Panc1 (cell line): ENCODE results near the gene DUSP16. TPM values are rescaled to one million over a fixed set of nuclear protein-coding genes. Genes with fewer than 3 reads are reported as not detected.

ENCODE experiments used
- ATAC-seq: fragments of 200-7000 bp; cut with Tn5 transposase; 2 replicates; pipeline ENCODE4 v1.9.1; 2020; ENCODE audit warnings: mild to moderate bottlenecking, moderate library complexity
- BruUV-seq: library from RNA; stranded (reverse); fragments of 400-500 nt; replicated peaks from 2 replicates; lab custom pipeline; 2021; lab: Mats Ljungman, UMichigan
- CTCF ChIA-PET: fragments of 300-600 bp; sonication (Branson Sonifier 250); formaldehyde crosslinking; loops from one replicate; lab custom pipeline; 2022; ENCODE audit warnings: antibody characterized with exemption; lab: Charles Lee
- POLR2A ChIA-PET: fragments of 300-600 bp; sonication (Branson Sonifier 250); formaldehyde crosslinking; loops from one replicate; lab custom pipeline; 2022; ENCODE audit warnings: antibody characterized with exemption; lab: Charles Lee
- DNase-seq: peaks from one replicate; pipeline ENCODE4 v3.0.0-alpha.2; 2010; ENCODE audit warnings: low read depth, low spot score
- H3K27ac ChIP-seq: 2 replicates; pipeline ENCODE4 v1.5.1; 2011; ENCODE audit warnings: mild to moderate bottlenecking, low read length, inconsistent platforms
- H3K27me3 ChIP-seq: fragments of 200-500 bp; sonication (Bioruptor generic); 2 replicates; pipeline ENCODE4 v1.6.0; 2014; ENCODE audit warnings: low read length, inconsistent platforms; ENCODE audit not compliant: control insufficient read depth, insufficient read depth
- H3K36me3 ChIP-seq: fragments of 200-500 bp; sonication (Bioruptor generic); 2 replicates; pipeline ENCODE4 v1.5.1; 2014; ENCODE audit warnings: inconsistent platforms, mild to moderate bottlenecking, low read length, moderate library complexity; ENCODE audit not compliant: control insufficient read depth, insufficient read depth
- H3K4me1 ChIP-seq: 2 replicates; pipeline ENCODE4 v1.5.1; 2011; ENCODE audit warnings: inconsistent platforms, mild to moderate bottlenecking, low read length, moderate library complexity; ENCODE audit not compliant: control insufficient read depth, insufficient read depth
- H3K4me3 ChIP-seq, 2 experiments: 2 replicates each; pipeline ENCODE4 v1.5.1; 2011 to 2012; ENCODE audit warnings: low read depth in 2 of 2, low read length in 2 of 2, mild to moderate bottlenecking in 2 of 2, inconsistent platforms in 1 of 2, moderate library complexity in 1 of 2
- H3K9me3 ChIP-seq: fragments of 200-500 bp; sonication (Bioruptor generic); 2 replicates; pipeline ENCODE4 v1.5.1; 2014; ENCODE audit warnings: low read depth, mild to moderate bottlenecking, inconsistent platforms, low read length, moderate library complexity; ENCODE audit not compliant: control insufficient read depth, insufficient read depth
- POLR2AphosphoS5 ChIP-seq: IDR thresholded peaks from 2 replicates; pipeline ENCODE4 v1.6.1; 2012; ENCODE audit warnings: mild to moderate bottlenecking, low read depth, low read length, moderate library complexity
- SIN3A ChIP-seq: IDR thresholded peaks from 2 replicates; pipeline ENCODE4 v1.6.1; 2012; ENCODE audit warnings: low read depth, mild to moderate bottlenecking, low read length, moderate library complexity, borderline replicate concordance; ENCODE audit not compliant: insufficient read depth
- TCF7L2 ChIP-seq: IDR thresholded peaks from 2 replicates; pipeline ENCODE4 v1.6.1; 2011; ENCODE audit warnings: mild to moderate bottlenecking, low read depth, low read length, inconsistent platforms
- in situ Hi-C: cut with HindIII; loops from 2 replicates; pipeline ENCODE4 v1.10.0; 2016; ENCODE audit warnings: low sequenced_read_pairs, low pct_unique_long_range_greater_than_20kb
- intact Hi-C: fragments of 100-400 bp; cut with micrococcal nuclease; formaldehyde crosslinking; loops from one replicate; pipeline ENCODE4 v1.10.0; 2022; ENCODE audit not compliant: unreplicated experiment
- total RNA-seq: library from RNA; stranded (reverse); gene quantifications from one replicate; pipeline ENCODE4 v1.2.1, GENCODE V29; 2021; ENCODE audit not compliant: unreplicated experiment
- TF ChIP-seq, protein P1 (sequence below): fragments of 450-650 bp; IDR thresholded peaks from 2 replicates; pipeline ENCODE4 v1.5.1; 2017; ENCODE audit warnings: mild to moderate bottlenecking
- TF ChIP-seq, protein P2 (sequence below), 2 experiments: IDR thresholded peaks; 2 replicates each; pipeline ENCODE4 v1.6.1; 2011 to 2012; ENCODE audit warnings: low read depth in 2 of 2, control low read depth in 1 of 2, low read length in 1 of 2, mild to moderate bottlenecking in 1 of 2, moderate library complexity in 1 of 2; ENCODE audit not compliant: insufficient read depth in 1 of 2

DUSP16 gene
- total RNA-seq, 1 experiment from 2014 or later: 12.9 TPM

DNA sequence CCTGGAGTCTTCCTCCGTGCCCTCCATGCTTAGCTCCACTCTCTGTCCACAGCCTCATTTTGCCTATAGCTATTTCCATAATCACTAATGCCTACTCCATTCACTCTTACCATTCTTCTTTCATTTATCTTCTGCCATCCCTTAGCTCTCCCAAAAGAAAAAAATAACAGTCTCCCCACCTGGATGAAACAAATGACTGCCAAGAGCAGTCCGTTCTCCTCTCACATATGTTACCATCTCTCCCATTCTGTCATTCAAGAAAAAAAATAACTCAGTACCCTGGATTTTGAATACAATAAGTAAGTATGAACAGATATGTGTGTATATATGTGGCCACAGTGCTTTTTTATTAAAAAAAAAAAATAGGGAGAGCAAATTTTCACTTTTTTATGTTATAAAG is 13.2 kb downstream of the DUSP16 start:
- H3K4me3 ChIP-seq: no peak overlapping the region
- in situ Hi-C loops: no loop called here
- BruUV-seq: no TSS peak

GRCh38 chr12:12548713-12549112 is 13.9 kb downstream of the DUSP16 start:
- intact Hi-C loops (no loop called here), in situ Hi-C loops (no loop called here)
- no peak for ATAC-seq
- no peak for DNase-seq
- CTCF ChIA-PET: no interaction called here
- no peaks in the 10 kb centered on the region for H3K4me1 ChIP-seq
- no peaks in the 10 kb centered on the region for H3K27me3 ChIP-seq
- POLR2A ChIA-PET: no interaction called here
- no peaks in the 10 kb centered on the region for H3K9me3 ChIP-seq
- no peak for TF ChIP-seq POLR2AphosphoS5
- no peak for TF ChIP-seq SIN3A
- TF ChIP-seq, protein P1, sequence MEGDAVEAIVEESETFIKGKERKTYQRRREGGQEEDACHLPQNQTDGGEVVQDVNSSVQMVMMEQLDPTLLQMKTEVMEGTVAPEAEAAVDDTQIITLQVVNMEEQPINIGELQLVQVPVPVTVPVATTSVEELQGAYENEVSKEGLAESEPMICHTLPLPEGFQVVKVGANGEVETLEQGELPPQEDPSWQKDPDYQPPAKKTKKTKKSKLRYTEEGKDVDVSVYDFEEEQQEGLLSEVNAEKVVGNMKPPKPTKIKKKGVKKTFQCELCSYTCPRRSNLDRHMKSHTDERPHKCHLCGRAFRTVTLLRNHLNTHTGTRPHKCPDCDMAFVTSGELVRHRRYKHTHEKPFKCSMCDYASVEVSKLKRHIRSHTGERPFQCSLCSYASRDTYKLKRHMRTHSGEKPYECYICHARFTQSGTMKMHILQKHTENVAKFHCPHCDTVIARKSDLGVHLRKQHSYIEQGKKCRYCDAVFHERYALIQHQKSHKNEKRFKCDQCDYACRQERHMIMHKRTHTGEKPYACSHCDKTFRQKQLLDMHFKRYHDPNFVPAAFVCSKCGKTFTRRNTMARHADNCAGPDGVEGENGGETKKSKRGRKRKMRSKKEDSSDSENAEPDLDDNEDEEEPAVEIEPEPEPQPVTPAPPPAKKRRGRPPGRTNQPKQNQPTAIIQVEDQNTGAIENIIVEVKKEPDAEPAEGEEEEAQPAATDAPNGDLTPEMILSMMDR: no peak
- no peak for TF ChIP-seq TCF7L2
- TF ChIP-seq, protein P2, sequence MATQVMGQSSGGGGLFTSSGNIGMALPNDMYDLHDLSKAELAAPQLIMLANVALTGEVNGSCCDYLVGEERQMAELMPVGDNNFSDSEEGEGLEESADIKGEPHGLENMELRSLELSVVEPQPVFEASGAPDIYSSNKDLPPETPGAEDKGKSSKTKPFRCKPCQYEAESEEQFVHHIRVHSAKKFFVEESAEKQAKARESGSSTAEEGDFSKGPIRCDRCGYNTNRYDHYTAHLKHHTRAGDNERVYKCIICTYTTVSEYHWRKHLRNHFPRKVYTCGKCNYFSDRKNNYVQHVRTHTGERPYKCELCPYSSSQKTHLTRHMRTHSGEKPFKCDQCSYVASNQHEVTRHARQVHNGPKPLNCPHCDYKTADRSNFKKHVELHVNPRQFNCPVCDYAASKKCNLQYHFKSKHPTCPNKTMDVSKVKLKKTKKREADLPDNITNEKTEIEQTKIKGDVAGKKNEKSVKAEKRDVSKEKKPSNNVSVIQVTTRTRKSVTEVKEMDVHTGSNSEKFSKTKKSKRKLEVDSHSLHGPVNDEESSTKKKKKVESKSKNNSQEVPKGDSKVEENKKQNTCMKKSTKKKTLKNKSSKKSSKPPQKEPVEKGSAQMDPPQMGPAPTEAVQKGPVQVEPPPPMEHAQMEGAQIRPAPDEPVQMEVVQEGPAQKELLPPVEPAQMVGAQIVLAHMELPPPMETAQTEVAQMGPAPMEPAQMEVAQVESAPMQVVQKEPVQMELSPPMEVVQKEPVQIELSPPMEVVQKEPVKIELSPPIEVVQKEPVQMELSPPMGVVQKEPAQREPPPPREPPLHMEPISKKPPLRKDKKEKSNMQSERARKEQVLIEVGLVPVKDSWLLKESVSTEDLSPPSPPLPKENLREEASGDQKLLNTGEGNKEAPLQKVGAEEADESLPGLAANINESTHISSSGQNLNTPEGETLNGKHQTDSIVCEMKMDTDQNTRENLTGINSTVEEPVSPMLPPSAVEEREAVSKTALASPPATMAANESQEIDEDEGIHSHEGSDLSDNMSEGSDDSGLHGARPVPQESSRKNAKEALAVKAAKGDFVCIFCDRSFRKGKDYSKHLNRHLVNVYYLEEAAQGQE (IDR thresholded peaks at IDR 0.05; ENCODE audit: insufficient read depth in 1 of 2, low read depth in 2 of 2, low read length in 1 of 2): no peak
- no peaks in the 10 kb centered on the region for H3K36me3 ChIP-seq
- BruUV-seq: no TSS peak
- H3K27ac ChIP-seq: no peak overlapping the region
- H3K4me3 ChIP-seq: no peak overlapping the region

More for the DNA sequence above, 13.2 kb downstream of the DUSP16 start:
- Histone ChIP-seq H3K36me3 (no peaks in the 10 kb centered on the region), H3K4me1 (no peaks in the 10 kb centered on the region), H3K27me3 (no peaks in the 10 kb centered on the region), H3K9me3 (no peaks in the 10 kb centered on the region), H3K27ac (no peak overlapping the region)
- intact Hi-C loops: no loop called here
- DNase-seq (no peak), ATAC-seq (no peak)
- ChIA-PET POLR2A (no interaction called here), CTCF (no interaction called here)
- TF ChIP-seq TCF7L2 (no peak), SIN3A (no peak), POLR2AphosphoS5 (no peak)
- TF ChIP-seq, protein P2 (IDR thresholded peaks at IDR 0.05; ENCODE audit: insufficient read depth in 1 of 2, low read depth in 2 of 2, low read length in 1 of 2): no peak
- TF ChIP-seq, protein P1: no peak
